Ishikawa (cell line): Measurements from ENCODE around the gene LDLRAP1.

Experiments
- CREB1 ChIP-seq: IDR thresholded peaks from 2 replicates; pipeline ENCODE4 v1.6.1; 2012; ENCODE audit warnings: low read depth
- YY1 ChIP-seq: IDR thresholded peaks from 2 replicates; pipeline ENCODE4 v1.6.1; 2012; ENCODE audit warnings: low read depth

DNA sequence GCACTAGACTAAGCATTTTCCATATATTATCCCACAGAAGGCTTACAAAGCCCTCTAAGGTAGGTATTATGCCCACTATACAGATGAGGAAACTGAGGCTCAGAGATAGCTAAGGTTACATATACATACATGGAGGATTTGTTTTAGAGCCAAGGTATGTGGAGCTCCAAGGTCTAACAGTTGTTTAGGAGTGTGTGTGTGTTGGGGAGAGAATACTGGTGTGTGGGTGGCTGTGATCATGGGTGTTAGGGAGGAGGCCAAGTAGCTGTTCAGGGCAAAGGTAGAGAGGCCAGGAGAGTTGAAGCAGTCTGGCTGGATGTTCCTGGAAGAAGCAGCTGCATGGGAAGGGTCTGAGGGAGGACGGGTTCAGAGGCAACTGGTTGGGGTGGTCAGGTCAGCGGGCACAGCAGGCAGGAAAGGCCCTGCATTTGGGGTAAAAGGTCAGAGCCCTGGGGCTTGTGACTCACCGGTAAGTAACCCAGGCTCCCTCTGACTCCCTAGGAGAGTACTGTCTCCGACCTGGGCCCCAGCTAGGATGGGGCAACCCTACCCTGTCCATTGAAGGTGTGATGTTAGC lies 5.1 kb upstream of the LDLRAP1 start:
- TF ChIP-seq CREB1, result no peak
- no peak for TF ChIP-seq YY1
